Left lung (tissue), 10 donors: ENCODE results near the gene FXYD1. TPM values are rescaled to one million over a fixed set of nuclear protein-coding genes. Genes with fewer than 3 reads are reported as not detected.
A peak's percentile ranks its signal among the peaks of the same experiment; 100 is the strongest.
"Not testable (repeated sequence)": the region's sequence is repeated elsewhere in the genome, so short reads cannot be mapped to it uniquely, and the experiment has no call there.

Experiments
- ATAC-seq: fragments of 200-7000 bp; cut with Tn5 transposase; one replicate; pipeline ENCODE4 v1.9.1; 2020; ENCODE audit warnings: moderate library complexity
- DNase-seq, 4 donors: peaks; one replicate each; pipeline ENCODE4 v3.0.0-alpha.2; 2013 to 2020
- H3K27ac ChIP-seq, 2 donors: fragments of 200-600 bp; sonication (generic) in 1 of 2; one replicate each; pipeline versions ENCODE4 v1.5.0 to v1.8.0; 2020 to 2021
- H3K27me3 ChIP-seq, 2 donors: fragments of 200-600 bp; sonication (generic) in 1 of 2; one replicate each; pipeline versions ENCODE4 v1.5.0 to v1.8.0; 2020 to 2021
- H3K36me3 ChIP-seq, 2 donors: fragments of 200-600 bp; sonication (generic) in 1 of 2; one replicate each; pipeline versions ENCODE4 v1.5.0 to v1.8.0; 2020 to 2021
- H3K4me1 ChIP-seq, 2 donors: fragments of 200-600 bp; one replicate each; pipeline ENCODE4 v1.8.0; 2021
- H3K4me3 ChIP-seq, 2 donors: fragments of 200-600 bp; sonication (generic) in 1 of 2; one replicate each; pipeline versions ENCODE4 v1.5.0 to v1.8.0; 2020 to 2021; ENCODE audit warnings: mild to moderate bottlenecking in 1 of 2
- H3K9me3 ChIP-seq, 2 donors: fragments of 200-600 bp; sonication (generic) in 1 of 2; one replicate each; pipeline versions ENCODE4 v1.5.0 to v1.8.0; 2020 to 2021
- intact Hi-C, 2 donors: fragments of 100-400 bp; cut with DNase I; formaldehyde crosslinking; loops; one replicate each; pipeline versions ENCODE4 v1.11.2 to v1.14.2; 2022
- polyA plus RNA-seq, 6 donors: library from polyadenylated mRNA; unstranded; fragments of 120-200 nt; gene quantifications; one replicate each; pipeline ENCODE4 v1.2.1, GENCODE V29; 2013; ENCODE audit not compliant: insufficient read length in 6 of 6
- total RNA-seq, 2 donors: library from RNA; stranded (reverse); fragmentation: NEBNext Ultra II Directional; extraction: Animal tissue kit (Norgen Biotek cat#: 25700); gene quantifications; one replicate each; pipeline ENCODE4 v1.2.1, GENCODE V29; 2021
- TF ChIP-seq, protein P1 (sequence below), 2 donors: fragments of 200-600 bp; sonication (generic) in 1 of 2; IDR thresholded peaks; one replicate each; pipeline versions ENCODE4 v1.5.0 to v1.8.0; 2021; ENCODE audit warnings: antibody characterized with exemption in 2 of 2
- donor health status: DM: no; HTN: yes; CAD: no.
- donor health status: DM: no; HTN: no; CAD: no.

The FXYD1 gene
- total and polyA plus RNA-seq, 8 donors: 20.1 to 67.0 (median 53.1) TPM

DNA sequence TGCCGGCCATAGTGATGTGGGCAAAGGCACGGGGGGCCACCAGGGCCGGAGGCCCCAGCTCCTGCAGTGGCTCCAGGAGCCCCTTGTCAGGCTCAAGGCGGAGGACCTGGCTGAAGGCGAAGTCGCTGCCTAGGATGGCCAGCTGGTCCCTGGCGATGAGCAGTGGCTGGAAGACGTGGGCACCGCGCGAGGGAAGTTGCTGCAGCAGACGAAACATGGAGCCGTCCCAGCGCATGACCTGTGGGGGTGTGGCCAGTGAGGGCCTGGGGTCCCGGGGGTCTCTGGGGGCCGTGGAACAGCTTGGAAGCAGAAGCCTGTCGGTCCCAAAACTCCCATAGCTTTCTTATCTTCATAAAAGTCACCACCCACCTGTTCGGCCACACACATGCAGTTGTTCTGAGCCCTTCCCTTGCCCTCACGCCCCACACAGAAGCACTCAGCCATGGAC lies 13.3 kb upstream of the FXYD1 start:
- intact Hi-C loops: no loop called here
- H3K4me1 ChIP-seq: peaks cover 15 to 20% of the 10 kb centered on the region in 2 donors

DNA sequence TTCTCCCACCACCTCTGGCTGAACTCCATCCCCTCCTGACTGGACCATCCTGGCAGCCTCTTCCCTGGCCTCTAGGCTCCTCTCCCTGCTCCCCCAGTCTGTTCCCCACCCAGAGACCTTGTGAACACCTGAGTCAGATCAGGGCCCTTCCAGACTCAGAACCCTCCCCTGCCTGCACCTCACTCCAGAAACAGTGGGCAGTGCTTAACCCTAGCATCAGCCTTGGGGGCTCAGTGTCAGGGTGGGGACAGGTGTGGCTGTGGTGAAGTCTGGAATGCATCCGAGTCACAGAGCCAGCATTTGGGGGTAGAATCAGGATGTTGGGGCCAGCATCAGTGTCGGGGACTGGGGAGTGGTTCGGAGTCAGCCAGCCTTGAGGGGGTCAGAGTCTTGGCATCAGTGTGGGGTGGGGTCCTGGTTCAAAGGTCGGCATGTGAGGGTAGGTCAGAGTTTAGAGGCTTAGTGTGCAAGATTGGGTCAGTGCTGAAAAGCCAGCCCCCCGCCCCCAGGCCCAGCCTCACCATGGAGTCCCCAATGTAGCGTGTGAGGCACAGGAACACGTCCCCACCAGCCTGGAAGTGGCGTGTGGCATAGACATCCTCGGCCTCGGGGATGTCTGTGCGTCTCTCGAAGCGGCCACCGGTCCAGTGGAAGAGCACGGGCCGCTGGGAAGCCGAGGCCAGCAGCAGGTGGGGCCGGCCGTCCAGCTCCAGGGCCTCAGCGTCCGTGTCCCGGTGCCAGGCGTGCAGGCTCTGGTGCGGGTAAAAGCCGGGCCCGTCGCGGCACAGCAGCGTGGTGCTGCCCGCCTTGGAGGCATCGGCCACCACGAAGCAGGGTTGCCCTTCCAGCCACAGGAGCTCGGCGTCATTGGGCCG lies 12.6 kb upstream of the FXYD1 start:
- DNase-seq: no peak
- no peaks in the 10 kb centered on the region for H3K27me3 ChIP-seq
- intact Hi-C loops: no loop called here
- no peak overlapping the region for H3K4me3 ChIP-seq
- TF ChIP-seq, protein P1, sequence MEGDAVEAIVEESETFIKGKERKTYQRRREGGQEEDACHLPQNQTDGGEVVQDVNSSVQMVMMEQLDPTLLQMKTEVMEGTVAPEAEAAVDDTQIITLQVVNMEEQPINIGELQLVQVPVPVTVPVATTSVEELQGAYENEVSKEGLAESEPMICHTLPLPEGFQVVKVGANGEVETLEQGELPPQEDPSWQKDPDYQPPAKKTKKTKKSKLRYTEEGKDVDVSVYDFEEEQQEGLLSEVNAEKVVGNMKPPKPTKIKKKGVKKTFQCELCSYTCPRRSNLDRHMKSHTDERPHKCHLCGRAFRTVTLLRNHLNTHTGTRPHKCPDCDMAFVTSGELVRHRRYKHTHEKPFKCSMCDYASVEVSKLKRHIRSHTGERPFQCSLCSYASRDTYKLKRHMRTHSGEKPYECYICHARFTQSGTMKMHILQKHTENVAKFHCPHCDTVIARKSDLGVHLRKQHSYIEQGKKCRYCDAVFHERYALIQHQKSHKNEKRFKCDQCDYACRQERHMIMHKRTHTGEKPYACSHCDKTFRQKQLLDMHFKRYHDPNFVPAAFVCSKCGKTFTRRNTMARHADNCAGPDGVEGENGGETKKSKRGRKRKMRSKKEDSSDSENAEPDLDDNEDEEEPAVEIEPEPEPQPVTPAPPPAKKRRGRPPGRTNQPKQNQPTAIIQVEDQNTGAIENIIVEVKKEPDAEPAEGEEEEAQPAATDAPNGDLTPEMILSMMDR (IDR thresholded peaks at IDR 0.05): no peak
- H3K36me3 ChIP-seq: no peaks in the 10 kb centered on the region
- H3K9me3 ChIP-seq: no peaks in the 10 kb centered on the region
- H3K4me1 ChIP-seq: peaks cover 15 to 18% of the 10 kb centered on the region in 2 donors
- no peak for ATAC-seq
- H3K27ac ChIP-seq: no peak overlapping the region

More for the DNA sequence above, 13.3 kb upstream of the FXYD1 start:
- H3K9me3 ChIP-seq: no peaks in the 10 kb centered on the region
- peak overlapping the region in 1 of 2 donors; percentile 80 for H3K27ac ChIP-seq
- DNase-seq: no peak
- TF ChIP-seq, protein P1 (IDR thresholded peaks at IDR 0.05): no peak
- no peaks in the 10 kb centered on the region for H3K27me3 ChIP-seq
- ATAC-seq: no peak
- no peak overlapping the region for H3K4me3 ChIP-seq
- no peaks in the 10 kb centered on the region for H3K36me3 ChIP-seq

DNA sequence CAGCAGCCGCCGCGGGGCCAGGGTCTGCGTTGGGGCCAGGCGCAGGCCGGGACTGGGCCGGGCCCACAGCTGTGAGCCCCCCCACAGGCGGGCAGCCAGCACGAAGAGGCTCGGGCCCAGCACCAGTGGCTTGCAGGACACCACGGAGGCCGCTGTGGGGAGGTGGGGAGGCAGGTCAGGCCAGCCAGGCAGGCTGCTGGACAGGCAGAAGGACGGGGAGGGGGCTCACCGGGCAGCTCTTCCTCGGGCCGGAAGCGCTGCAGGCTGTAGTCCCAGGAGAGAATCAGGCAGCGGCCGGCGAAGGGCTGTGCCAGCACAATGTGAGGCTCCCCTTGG lies 12.0 kb upstream of the FXYD1 start:
- H3K9me3 ChIP-seq: no peaks in the 10 kb centered on the region
- no peaks in the 10 kb centered on the region for H3K36me3 ChIP-seq
- TF ChIP-seq, protein P1 (IDR thresholded peaks at IDR 0.05): no peak
- ATAC-seq: no peak
- no peaks in the 10 kb centered on the region for H3K27me3 ChIP-seq
- intact Hi-C loops: no loop called here
- H3K4me3 ChIP-seq: no peak overlapping the region
- H3K27ac ChIP-seq: no peak overlapping the region
- no peak for DNase-seq
- H3K4me1 ChIP-seq: peaks cover 15 to 18% of the 10 kb centered on the region in 2 donors

DNA sequence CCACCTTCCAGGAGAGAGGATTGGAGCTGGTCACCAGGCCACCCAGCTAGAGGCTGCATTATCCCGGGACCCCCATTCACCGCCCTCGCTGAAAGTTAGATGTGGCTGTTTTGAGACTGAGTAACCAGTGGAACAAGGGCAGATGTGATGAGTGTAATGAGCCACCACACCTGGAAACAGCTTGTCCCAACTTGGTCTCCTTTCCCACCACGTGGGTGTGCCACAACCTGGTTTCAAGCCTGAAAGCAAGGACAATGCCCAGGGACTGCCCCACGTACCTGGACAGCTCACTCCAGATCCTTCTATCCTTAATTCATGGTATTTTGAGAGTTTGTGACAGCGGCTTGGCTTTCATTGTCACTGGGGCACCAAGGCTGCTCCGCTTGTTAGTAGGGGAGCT lies 10.8 kb upstream of the FXYD1 start:
- Histone ChIP-seq H3K4me3 (no peak overlapping the region), H3K36me3 (no peaks in the 10 kb centered on the region), H3K27me3 (no peaks in the 10 kb centered on the region), H3K27ac (no peak overlapping the region), H3K9me3 (no peaks in the 10 kb centered on the region), H3K4me1 (peaks cover 15 to 18% of the 10 kb centered on the region in 2 donors)
- ATAC-seq (no peak), DNase-seq (no peak)
- intact Hi-C loops: no loop called here
- TF ChIP-seq, protein P1 (IDR thresholded peaks at IDR 0.05): no peak

DNA sequence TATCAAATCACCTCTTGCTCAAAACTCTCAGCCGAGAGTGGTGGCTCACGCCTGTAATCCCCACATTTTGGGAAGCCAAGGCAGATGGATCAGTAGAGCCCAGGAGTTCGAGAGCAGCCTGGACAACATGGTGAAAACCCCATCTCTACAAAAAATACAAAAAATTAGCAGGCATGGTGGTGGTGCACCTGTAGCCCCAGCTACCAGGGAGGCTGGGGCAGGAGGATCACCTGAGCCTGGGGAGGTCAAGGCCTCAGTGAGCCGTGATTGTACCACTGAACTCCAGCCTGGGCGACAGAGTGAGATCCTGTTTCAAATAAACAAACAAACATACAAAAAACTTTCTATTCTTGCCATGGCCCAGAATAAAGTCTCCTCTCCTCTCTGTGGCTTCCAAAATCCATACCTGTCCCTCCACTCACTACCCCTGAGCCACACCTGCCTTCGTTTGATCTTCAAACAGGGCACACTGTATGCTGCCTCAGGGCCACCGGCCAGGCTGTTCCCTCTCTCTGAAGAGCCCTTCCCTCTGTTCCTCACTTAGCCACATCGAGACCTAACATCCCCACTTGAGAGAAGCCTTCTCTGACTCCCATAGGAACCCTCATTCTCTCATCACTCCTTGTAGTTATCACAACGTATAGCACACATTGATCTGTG lies 10.1 kb upstream of the FXYD1 start:
- Histone ChIP-seq H3K4me1 (peaks cover 12 to 15% of the 10 kb centered on the region in 2 donors), H3K9me3 (no peaks in the 10 kb centered on the region), H3K27ac (no peak overlapping the region), H3K27me3 (no peaks in the 10 kb centered on the region), H3K36me3 (no peaks in the 10 kb centered on the region), H3K4me3 (no peak overlapping the region)
- ATAC-seq: no peak
- TF ChIP-seq, protein P1 (IDR thresholded peaks at IDR 0.05): no peak
- intact Hi-C loops: no loop called here
- DNase-seq: no peak

DNA sequence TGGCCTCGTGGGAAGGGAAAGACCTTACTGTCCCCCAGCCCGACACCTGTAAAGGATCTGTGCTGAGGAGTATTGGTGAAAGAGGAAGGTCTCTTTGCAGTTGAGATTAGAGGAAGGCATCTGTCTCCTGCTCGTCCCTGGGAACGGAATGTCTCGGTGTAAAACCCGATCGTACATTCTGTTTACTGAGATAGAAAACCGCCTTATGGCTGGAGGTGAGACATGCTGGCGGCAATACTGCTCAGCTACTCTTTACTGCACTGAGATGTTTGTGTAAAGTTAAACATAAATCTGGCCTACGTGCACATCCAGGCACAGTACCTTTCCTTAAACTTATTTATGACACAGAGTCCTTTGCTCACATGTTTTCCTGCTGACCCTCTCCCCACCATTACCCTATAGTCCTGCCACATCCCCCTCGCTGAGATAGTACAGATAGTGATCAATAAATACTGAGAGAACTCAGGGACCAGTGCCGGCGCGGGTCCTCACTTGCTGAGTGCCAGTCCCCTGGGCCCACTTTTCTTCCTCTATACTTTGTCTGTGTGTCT lies 8.8 kb upstream of the FXYD1 start:
- not testable (repeated sequence) for H3K27me3 ChIP-seq, H3K27ac ChIP-seq, H3K4me1 ChIP-seq, H3K36me3 ChIP-seq, H3K4me3 ChIP-seq, DNase-seq, H3K9me3 ChIP-seq, ATAC-seq
- intact Hi-C loops: loop anchor here in 1 of 2 donors (10.0 kb wide), 1 partner anchor 65 kb away; no protein-coding TSS in a partner anchor
